WI38 (cell line): ENCODE measurements around the gene NDUFAF8.

Source experiments
- H3K4me3 ChIP-seq: 2 replicates; pipeline ENCODE4 v1.5.1; 2011; ENCODE audit warnings: low read depth, mild to moderate bottlenecking, control low read depth, low read length
- CTCF ChIP-seq: IDR thresholded peaks from 2 replicates; pipeline ENCODE4 v1.5.1; 2012; ENCODE audit warnings: low read depth, mild to moderate bottlenecking, control low read depth, low read length

Gene NDUFAF8

GRCh38 chr17:81251094-81251708 is 12.1 kb downstream of the NDUFAF8 start:
- no peak for TF ChIP-seq CTCF
- H3K4me3 ChIP-seq: no peak overlapping the region

- TF ChIP-seq CTCF: no peak
- H3K4me3 ChIP-seq: no peak overlapping the region
Observed at GRCh38 chr17:81251709-81252301, 12.7 kb downstream of the NDUFAF8 start.

- no peak overlapping the region for H3K4me3 ChIP-seq
- no peak for TF ChIP-seq CTCF
Observed at GRCh38 chr17:81252326-81252986, 13.3 kb downstream of the NDUFAF8 start.

- H3K4me3 ChIP-seq: no peak overlapping the region
- TF ChIP-seq CTCF: no peak
Observed at GRCh38 chr17:81252987-81253329, 13.8 kb downstream of the NDUFAF8 start.

GRCh38 chr17:81253358-81254131 is 14.4 kb downstream of the NDUFAF8 start:
- TF ChIP-seq CTCF: peak; percentile 61
- H3K4me3 ChIP-seq: no peak overlapping the region

GRCh38 chr17:81254955-81255717 is 16.0 kb downstream of the NDUFAF8 start:
- H3K4me3 ChIP-seq: no peak overlapping the region
- peak; percentile 64 for TF ChIP-seq CTCF
